ENCODE measurements around the gene EGLN2.
"Not testable (repeated sequence)": the region's sequence is repeated elsewhere in the genome, so short reads cannot be mapped to it uniquely, and the experiment has no call there.

The EGLN2 gene

GRCh38 chr19:40776932-40777644, 21.9 kb upstream of the EGLN2 start:
- peak; percentile 96 for DNase-seq

GRCh38 chr19:40777645-40777936, 21.4 kb upstream of the EGLN2 start:
- no peak for DNase-seq

DNA sequence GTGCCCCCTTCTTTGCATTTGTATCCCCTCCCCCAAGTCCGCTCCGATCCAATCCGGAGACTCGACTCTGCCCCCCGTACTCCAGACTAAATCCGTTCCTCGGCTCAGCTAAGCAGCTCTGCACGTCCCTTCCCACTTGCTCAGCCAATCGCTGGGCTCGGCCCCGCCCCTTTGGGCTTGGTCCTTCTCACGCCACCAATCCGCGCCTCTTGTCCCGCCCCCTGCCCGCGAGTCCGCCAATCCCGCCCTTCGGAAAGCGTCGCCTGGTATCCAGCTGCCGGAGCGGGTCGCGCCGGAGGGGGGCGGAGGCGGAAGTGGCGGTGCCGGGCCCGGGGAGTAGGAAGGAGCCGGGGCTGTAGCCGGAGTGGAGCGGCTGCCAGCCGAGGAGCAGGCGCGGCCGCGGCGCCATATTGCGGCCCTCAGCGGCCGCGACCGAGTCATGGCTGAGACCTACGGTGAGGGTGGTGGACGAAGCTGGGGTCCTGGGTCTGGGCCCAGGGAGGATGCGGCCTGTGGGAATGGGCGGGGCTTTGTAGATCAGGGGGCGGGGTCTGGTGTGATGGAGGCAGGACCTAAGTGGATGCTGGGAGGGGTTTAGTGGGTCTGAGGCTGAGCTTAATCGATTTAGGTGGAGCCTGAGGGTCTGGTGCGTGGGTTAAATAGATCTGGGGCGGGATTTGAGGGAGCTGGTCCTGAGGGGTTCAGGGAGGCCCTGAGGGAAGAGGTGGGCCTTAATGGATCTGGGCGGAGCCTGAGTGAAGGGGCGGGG, 20.9 kb upstream of the EGLN2 start, which contains the start of gene RAB4B:
Gene RAB4B, plus strand, starts transcription at position 311 of the 769 bp plus-strand sequence. Its CDS starts 129 bp downstream, at position 440.
- peak; percentile 100 for DNase-seq

DNA sequence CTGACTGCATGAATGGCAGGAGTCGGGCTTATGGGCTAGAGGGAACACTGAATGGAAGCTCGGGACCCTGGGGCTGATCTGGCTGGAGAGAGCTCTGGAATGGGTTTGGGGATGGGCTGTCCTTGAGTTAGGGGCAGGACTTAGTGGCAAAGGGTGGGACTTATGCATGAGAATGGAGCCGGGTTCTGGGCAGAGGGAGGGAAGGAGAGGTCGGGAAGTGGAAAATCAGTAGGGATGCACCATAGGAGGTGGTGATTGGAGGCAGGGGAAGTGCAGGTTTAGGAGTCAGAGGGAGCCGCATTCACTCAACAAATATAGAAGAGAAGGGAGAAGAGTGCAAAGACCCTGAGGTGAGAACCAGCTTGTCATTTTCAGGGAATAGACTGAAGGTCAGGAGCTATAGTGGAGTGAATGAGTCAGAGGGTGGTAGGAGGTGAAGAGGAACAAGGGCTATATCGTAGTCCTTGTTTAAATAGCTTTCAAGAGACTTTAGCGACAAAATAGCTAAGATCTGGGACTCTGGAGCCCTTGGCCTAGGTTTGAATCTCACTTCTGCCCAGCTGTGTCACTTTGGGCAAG, 20.2 kb upstream of the EGLN2 start:
- no peak for DNase-seq

DNA sequence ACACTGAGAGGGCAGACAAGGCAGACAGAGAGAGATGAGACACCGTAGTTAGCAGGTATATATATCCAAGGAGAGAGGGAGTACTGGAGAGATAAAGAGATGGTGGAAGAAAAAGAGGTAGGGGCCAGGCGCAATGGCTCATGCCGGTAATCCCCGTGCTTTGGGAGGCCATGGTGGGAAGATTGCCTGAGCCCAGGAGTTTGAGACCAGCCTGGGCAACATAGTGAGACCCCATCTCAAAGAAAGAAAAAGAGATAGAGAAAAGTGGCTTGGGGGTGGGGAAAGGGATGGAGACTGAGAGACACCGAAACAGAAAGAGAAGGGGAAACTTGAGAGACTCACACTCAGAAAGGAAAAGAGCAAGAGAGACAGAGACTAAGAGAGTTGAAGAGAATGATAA, 18.4 kb upstream of the EGLN2 start:
- no peak for DNase-seq

DNA sequence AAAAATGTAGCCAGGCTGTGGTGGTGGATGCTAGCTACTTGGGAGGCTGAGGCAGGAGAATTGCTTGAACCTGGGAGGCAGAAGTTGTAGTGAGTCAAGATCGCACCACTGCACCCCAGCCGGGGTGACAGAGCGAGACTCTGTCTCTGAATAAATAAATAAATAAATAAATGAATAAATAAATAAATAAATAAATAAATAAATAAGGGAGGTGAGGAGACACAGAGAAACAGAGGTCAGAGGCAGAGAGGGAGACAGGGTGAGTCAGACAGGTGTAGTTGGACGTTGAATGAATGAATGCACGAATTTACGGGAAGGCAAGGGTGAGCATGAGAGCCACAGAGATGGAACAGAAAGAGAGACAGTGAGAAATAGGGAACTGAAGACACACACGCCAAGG, 17.9 kb upstream of the EGLN2 start:
- DNase-seq = no peak

DNA sequence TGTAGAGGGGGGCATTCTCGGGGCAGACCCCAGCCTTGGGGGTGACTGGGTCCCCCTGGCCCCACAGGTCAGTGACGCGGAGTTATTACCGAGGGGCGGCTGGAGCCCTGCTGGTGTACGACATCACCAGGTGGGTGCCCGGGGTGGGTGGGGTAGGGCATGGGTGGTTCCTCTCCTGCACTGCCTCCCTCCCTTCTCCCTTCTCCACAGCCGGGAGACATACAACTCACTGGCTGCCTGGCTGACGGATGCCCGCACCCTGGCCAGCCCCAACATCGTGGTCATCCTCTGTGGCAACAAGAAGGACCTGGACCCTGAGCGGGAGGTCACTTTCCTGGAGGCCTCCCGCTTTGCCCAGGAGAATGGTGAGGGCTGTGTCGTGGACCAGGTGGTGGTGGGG, 15.3 kb upstream of the EGLN2 start:
- no peak for DNase-seq

DNA sequence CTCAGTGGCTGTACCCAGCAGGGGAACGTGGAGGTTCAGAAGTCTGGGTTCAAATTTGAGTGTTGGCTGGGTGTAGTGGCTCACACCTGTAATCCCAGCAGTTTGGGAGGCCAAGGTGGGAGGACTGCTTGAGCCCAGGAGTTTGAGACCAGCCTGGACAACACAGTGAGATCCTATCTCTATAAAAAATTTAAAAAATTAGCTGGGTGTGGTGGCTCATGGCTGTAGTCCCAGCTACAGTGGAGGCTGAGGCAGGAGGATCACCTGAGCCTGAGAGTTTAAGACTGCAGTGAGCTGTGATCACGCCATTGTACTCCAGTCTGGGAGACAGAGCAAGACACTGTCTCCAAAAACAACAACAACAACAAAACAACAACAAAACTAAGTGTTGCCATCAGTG, 14.8 kb upstream of the EGLN2 start:
- not testable (repeated sequence) for DNase-seq

DNA sequence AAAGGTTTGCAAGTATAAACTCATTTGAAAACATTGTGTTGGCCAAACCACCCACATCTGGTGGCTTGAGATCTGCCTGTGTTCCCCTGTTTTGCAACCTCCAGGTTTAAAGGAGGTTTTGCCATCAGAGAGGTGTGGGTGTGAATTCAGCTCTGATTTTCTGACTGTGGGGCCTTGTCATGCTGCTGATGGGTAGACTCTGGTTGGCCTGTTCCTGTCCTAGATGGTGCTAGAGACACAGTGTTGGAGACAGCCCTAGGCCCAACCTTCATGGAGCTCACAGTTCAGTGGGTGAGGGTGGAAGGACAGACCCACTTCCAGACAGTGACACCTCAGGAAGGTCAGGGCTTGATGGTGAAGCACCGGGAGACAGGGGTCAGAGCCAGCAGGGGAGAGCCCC, 13.5 kb upstream of the EGLN2 start:
- peak; percentile 27 for DNase-seq

DNA sequence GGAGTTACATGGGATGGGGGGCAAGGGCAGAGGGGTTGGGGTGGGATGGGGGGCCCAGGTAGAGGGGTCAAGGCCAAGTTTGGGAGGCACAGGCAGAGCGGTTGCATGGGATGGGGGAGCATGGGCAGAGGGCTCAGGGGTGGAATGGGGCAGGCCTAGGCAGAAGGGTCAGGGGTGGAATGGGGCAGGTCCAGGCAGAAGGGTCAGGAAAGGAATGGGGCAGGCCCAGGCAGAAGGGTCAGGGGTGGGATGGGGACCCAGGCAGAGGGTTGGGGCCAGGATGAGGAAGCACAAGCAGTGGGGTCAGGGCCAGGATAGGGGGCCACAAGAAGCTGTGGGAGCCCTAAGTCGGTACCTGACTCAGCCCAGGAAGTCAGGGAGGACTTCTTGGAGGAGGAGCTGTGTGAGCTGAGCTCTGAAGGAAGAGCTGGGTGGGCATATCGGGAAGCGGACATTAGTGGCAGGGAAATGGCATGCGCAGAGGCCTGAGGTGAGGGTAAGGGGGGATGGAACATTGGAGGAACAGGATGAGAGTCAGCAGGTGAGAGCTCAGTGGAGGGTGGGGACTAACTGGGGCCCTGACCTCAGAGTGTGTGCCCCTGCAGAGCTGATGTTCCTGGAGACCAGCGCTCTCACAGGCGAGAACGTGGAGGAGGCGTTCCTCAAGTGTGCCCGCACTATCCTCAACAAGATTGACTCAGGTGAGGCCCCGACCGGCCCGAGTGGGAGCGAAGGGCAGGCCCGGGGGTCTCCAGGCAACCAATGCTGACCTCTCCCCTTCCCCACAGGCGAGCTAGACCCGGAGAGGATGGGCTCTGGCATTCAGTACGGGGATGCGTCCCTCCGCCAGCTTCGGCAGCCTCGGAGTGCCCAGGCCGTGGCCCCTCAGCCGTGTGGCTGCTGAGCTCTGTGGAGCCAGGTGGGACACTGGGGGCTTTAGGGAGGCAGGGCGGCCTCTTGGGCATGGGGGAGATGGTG, 12.6 kb upstream of the EGLN2 start:
- DNase-seq = no peak

GRCh38 chr19:40791349-40791748, 7.6 kb upstream of the EGLN2 start:
- DNase-seq = no peak

DNA sequence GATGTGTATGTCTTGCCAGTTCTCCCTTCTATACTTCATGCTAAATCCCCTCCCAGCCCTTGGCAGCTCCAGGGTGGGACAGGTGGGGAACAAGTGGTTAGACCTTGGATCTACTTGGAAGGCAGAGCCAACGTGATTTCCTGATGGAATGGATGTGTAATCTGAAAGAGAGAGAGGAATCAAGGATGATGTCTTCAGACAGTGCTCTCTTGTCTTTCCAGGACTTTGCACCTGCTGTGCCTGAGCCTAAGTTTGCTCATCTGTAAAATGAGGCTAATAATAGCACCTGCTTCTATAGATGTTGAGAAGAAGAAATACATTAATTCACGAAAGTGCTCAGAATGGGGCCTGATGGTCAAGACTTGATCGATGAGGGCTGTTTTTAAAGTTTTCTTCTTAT, 7.0 kb upstream of the EGLN2 start:
- DNase-seq = no peak

DNA sequence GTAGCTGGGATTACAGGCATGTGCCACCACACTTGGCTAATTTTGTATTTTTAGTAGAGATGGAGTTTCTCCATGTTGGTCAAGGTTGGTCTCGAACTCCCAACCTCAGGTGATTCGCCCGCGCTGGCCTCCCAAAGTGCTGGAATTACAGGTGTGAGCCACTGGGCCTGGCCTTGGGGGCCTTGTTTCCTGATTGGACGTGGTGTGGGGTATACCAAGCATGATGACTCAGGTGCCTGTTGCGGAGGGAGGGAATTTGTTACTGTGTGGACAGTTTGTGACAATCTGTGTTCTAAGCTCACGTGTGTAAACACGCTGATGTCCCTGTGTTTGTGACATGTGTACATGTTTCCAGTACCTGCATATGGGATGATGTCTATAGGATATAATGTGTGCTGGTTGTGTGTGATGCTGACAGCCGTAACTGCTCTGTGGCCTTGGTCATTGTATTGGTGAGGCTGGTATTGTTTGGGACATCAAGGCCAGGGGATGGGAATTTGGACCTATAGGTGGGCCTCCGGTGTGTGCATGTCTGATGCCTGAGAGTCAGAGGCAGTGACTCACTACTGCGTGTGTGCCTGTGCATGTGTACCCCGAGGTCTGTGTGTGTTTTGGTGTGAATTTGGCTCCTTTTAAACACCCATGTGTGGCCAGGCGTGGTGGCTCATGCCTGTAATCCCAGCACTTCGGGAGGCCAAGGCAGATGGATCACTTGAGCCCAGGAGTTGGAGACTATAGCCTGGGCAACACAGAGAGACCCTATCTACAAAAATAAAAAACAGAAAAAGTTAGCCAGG, 1.6 kb upstream of the EGLN2 start:
- no peak for DNase-seq

DNA sequence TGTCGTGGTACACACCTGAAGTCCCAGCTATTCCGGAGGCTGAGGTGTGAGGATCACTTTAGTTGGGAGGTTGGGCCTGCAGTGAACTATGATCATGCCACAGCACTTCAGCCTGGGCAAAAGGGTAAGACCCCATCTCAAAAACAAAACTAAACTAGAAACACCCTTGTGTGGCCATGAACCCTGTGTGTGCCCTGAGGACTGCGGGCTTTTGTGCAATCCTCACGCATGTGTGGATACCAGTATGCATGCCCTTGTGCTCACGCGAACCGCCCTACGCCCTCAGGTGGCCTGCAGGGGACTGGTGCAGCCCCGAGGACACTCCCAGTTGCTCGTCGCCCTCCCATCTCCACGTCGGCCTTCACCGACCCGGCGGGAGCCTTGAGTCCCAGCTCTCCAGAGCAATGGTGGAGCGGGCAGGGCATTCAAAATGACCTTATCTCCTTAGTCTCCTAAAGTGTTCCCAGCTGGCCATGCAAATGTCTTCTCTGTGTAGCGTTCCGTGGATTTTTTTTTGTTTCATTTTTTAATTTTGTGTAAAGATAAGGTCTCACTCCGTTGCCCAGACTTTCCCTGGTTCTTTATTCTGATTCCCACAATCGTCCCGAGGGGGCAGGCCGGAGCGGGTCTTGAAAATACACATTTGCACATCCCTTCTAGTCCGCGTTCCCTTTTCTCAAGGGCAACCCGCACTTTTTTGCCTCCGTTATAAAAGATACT, 868 bp upstream of the EGLN2 start:
- peak; percentile 73 for DNase-seq

GRCh38 chr19:40799558-40800338, 757 bp downstream of the EGLN2 start:
- DNase-seq = peak; percentile 40

- no peak for DNase-seq
Measured at GRCh38 chr19:40800339-40800996, 1.5 kb downstream of the EGLN2 start.

GRCh38 chr19:40800997-40801377, 2.0 kb downstream of the EGLN2 start:
- no peak for DNase-seq

- DNase-seq = no peak
Measured at GRCh38 chr19:40801426-40802299, 2.7 kb downstream of the EGLN2 start.

All from activated CD4-positive, alpha-beta T cell treated with anti-CD3 and anti-CD28 coated beads, Interleukin-10, Interleukin-2, amounts not matched to agents 100 ng/mL and 50 ng/mL, durations not matched to agents 16 hours and 8 hours (primary cell).